Natural killer cell (primary cell): ENCODE results near the gene COL25A1. TPM values are rescaled to one million over a fixed set of nuclear protein-coding genes. Genes with fewer than 3 reads are reported as not detected.

Experiments
- ATAC-seq, 3 donors: fragments of 150-1000 bp in 2 of 3; fragments of 200-7000 bp in 1 of 3; cut with Tn5 transposase; 1 replicate in 1 of 3; 2 replicates in 2 of 3; pipeline ENCODE4 v1.10.0; 2021; ENCODE audit warnings: mild to moderate bottlenecking in 2 of 3, moderate library complexity in 2 of 3
- DNase-seq, 2 donors: peaks; one replicate each; pipeline versions ENCODE4 v3.0.0 to v3.0.0-alpha.2; 2013 to 2021; ENCODE audit warnings: mixed read lengths in 1 of 2
- H3K27ac ChIP-seq: one replicate; pipeline ENCODE4 v1.5.1; 2013; ENCODE audit warnings: mild to moderate bottlenecking, low read length
- H3K27me3 ChIP-seq: one replicate; pipeline ENCODE4 v1.6.1; 2013; ENCODE audit warnings: low read length; ENCODE audit not compliant: control insufficient read depth, insufficient read depth
- H3K36me3 ChIP-seq: one replicate; pipeline ENCODE4 v1.6.1; 2013; ENCODE audit warnings: low read length; ENCODE audit not compliant: control insufficient read depth, insufficient read depth
- H3K4me1 ChIP-seq: one replicate; pipeline ENCODE4 v1.6.1; 2013; ENCODE audit warnings: low read length; ENCODE audit not compliant: control insufficient read depth, insufficient read depth
- H3K4me3 ChIP-seq: one replicate; pipeline ENCODE4 v1.5.1; 2013; ENCODE audit warnings: low read length
- H3K9me3 ChIP-seq: one replicate; pipeline ENCODE4 v1.6.1; 2013; ENCODE audit warnings: low read length; ENCODE audit not compliant: control insufficient read depth, insufficient read depth
- H3K27ac Mint-ChIP-seq, 2 donors: one replicate each; pipeline ENCODE4 v1.8.0; 2022; ENCODE audit warnings: mild to moderate bottlenecking in 2 of 2, mixed read lengths in 2 of 2, moderate library complexity in 1 of 2
- H3K27me3 Mint-ChIP-seq, 2 donors: one replicate each; pipeline ENCODE4 v1.8.0; 2022; ENCODE audit warnings: low read depth in 2 of 2, mixed read lengths in 2 of 2
- H3K36me3 Mint-ChIP-seq: one replicate; pipeline ENCODE4 v1.8.0; 2022; ENCODE audit warnings: mixed read lengths
- H3K4me1 Mint-ChIP-seq, 2 donors: one replicate each; pipeline ENCODE4 v1.8.0; 2022; ENCODE audit warnings: mixed read lengths in 2 of 2
- H3K4me3 Mint-ChIP-seq: one replicate; pipeline ENCODE4 v1.8.0; 2022; ENCODE audit warnings: mild to moderate bottlenecking, moderate library complexity, mixed read lengths
- H3K9me3 Mint-ChIP-seq, 2 donors: one replicate each; pipeline ENCODE4 v1.8.0; 2022; ENCODE audit warnings: mixed read lengths in 2 of 2
- CTCF ChIP-seq: fragments of 200-600 bp; IDR thresholded peaks from one replicate; pipeline ENCODE4 v1.8.0; 2022; ENCODE audit warnings: antibody characterized with exemption
- WGBS: methylation state at CpG from one replicate; pipeline ENCODE4 v1.1.7; 2013; ENCODE audit warnings: missing lambda C conversion rate; ENCODE audit not compliant: insufficient coverage; 5-methylcytosine and 5-hydroxymethylcytosine counted together
- intact Hi-C: fragments of 100-400 bp; cut with micrococcal nuclease; formaldehyde crosslinking; loops from one replicate; pipeline ENCODE4 v1.14.2; 2022
- total RNA-seq, 4 donors: library from RNA; stranded (reverse); fragments of 120-200 nt in 1 of 4; gene quantifications; one replicate each; pipeline versions ENCODE4 v1.2.3 to v1.2.4, GENCODE V29; 2013 to 2022

COL25A1 gene
- total RNA-seq, 3 donors from 2014 or later (not counting 1 experiment from before 2014, with no cell fraction given), result 0.08 TPM; not detected in 2

GRCh38 chr4:109185951-109186350 lies 116.5 kb downstream of the COL25A1 start:
- no peak overlapping the region for H3K4me3 Mint-ChIP-seq
- Histone ChIP-seq H3K9me3 (peaks cover 2% of the 10 kb centered on the region), H3K36me3 (no peaks in the 10 kb centered on the region), H3K27ac (no peak overlapping the region), H3K4me1 (no peaks in the 10 kb centered on the region), H3K27me3 (no peaks in the 10 kb centered on the region), H3K4me3 (no peak overlapping the region)
- DNase-seq (no peak), ATAC-seq (no peak)
- 82% methylated on average over 7 of the region's 7 CpGs for WGBS
- no peaks in the 10 kb centered on the region for H3K4me1 Mint-ChIP-seq
- no peak for TF ChIP-seq CTCF
- H3K36me3 Mint-ChIP-seq, result no peaks in the 10 kb centered on the region
- H3K9me3 Mint-ChIP-seq, result peaks cover 2 to 5% of the 10 kb centered on the region in 2 donors
- H3K27ac Mint-ChIP-seq, result no peak overlapping the region
- peaks cover 6 to 9% of the 10 kb centered on the region in 2 donors for H3K27me3 Mint-ChIP-seq
- intact Hi-C loops, result no loop called here

- H3K36me3 ChIP-seq, result no peaks in the 10 kb centered on the region
- H3K27ac ChIP-seq, result no peak overlapping the region
- Mint-ChIP-seq H3K27me3 (peaks cover 6 to 9% of the 10 kb centered on the region in 2 donors), H3K4me3 (no peak overlapping the region), H3K27ac (no peak overlapping the region), H3K4me1 (no peaks in the 10 kb centered on the region), H3K9me3 (peaks cover 2 to 5% of the 10 kb centered on the region in 2 donors), H3K36me3 (no peaks in the 10 kb centered on the region)
- peaks cover 2% of the 10 kb centered on the region for H3K9me3 ChIP-seq
- intact Hi-C loops, result no loop called here
- WGBS, result 75% methylated on average over 1 of the region's 2 CpGs
- DNase-seq, result no peak
- H3K4me1 ChIP-seq, result no peaks in the 10 kb centered on the region
- no peak overlapping the region for H3K4me3 ChIP-seq
- no peaks in the 10 kb centered on the region for H3K27me3 ChIP-seq
- TF ChIP-seq CTCF, result no peak
- ATAC-seq, result no peak
These were observed 116.9 kb downstream of the COL25A1 start for GRCh38 chr4:109185548-109185947.

- H3K4me1 ChIP-seq, result no peaks in the 10 kb centered on the region
- H3K9me3 ChIP-seq, result peaks cover 2% of the 10 kb centered on the region
- no peaks in the 10 kb centered on the region for H3K4me1 Mint-ChIP-seq
- DNase-seq (no peak), ATAC-seq (no peak)
- H3K27ac Mint-ChIP-seq, result no peak overlapping the region
- no peaks in the 10 kb centered on the region for H3K36me3 Mint-ChIP-seq
- peaks cover 2 to 5% of the 10 kb centered on the region in 2 donors for H3K9me3 Mint-ChIP-seq
- no peaks in the 10 kb centered on the region for H3K27me3 ChIP-seq
- no peak for TF ChIP-seq CTCF
- WGBS, result 51% methylated on average over 3 of the region's 3 CpGs
- no peak overlapping the region for H3K4me3 ChIP-seq
- H3K4me3 Mint-ChIP-seq, result no peak overlapping the region
- H3K36me3 ChIP-seq, result no peaks in the 10 kb centered on the region
- intact Hi-C loops, result no loop called here
- peaks cover 6 to 9% of the 10 kb centered on the region in 2 donors for H3K27me3 Mint-ChIP-seq
- H3K27ac ChIP-seq, result no peak overlapping the region
These were observed 117.9 kb downstream of the COL25A1 start for GRCh38 chr4:109184491-109184961.

GRCh38 chr4:109183931-109184490 lies 118.4 kb downstream of the COL25A1 start:
- Mint-ChIP-seq H3K27ac (no peak overlapping the region), H3K4me3 (no peak overlapping the region), H3K9me3 (peaks cover 2 to 5% of the 10 kb centered on the region in 2 donors), H3K36me3 (no peaks in the 10 kb centered on the region), H3K27me3 (peaks cover 6 to 9% of the 10 kb centered on the region in 2 donors), H3K4me1 (no peaks in the 10 kb centered on the region)
- H3K36me3 ChIP-seq, result no peaks in the 10 kb centered on the region
- DNase-seq, result no peak
- H3K9me3 ChIP-seq, result peaks cover 2% of the 10 kb centered on the region
- intact Hi-C loops, result no loop called here
- H3K4me3 ChIP-seq, result no peak overlapping the region
- no peaks in the 10 kb centered on the region for H3K4me1 ChIP-seq
- H3K27ac ChIP-seq, result no peak overlapping the region
- no peak for TF ChIP-seq CTCF
- no peaks in the 10 kb centered on the region for H3K27me3 ChIP-seq
- no peak for ATAC-seq
- 95% methylated on average over 3 of the region's 3 CpGs for WGBS
